ENCODE results near the gene GREB1. TPM values are rescaled to one million over a fixed set of nuclear protein-coding genes. Genes with fewer than 3 reads are reported as not detected.

Gene GREB1
- total RNA-seq, 1 experiment from 2014 or later, result 0.37 TPM

GRCh38 chr2:11589316-11589940 is 55.6 kb downstream of the GREB1 start:
- Histone ChIP-seq H3K4me1 (replicated peaks; ENCODE audit: insufficient read depth) (no peaks in the 10 kb centered on the region), H3K9me3 (ENCODE audit: insufficient read depth, low read depth) (0 out of 2 replicates have a peak, but pooled peaks cover 6% of the 10 kb centered on the region), H3K4me2 (no peak overlapping the region), H3K36me3 (ENCODE audit: low read depth) (no peaks in the 10 kb centered on the region), H3K27me3 (ENCODE audit: insufficient read depth, low read depth) (peaks cover 37% of the 10 kb centered on the region; the same call in 1 of the 2 replicates), H4K20me1 (ENCODE audit: insufficient read depth) (no peaks in the 10 kb centered on the region), H3K4me3 (no peak overlapping the region), H3F3A (ENCODE audit: insufficient read depth, low read depth) (no peaks in the 10 kb centered on the region), H3K9me2 (ENCODE audit: insufficient read depth) (no peaks in the 10 kb centered on the region), H3K79me2 (ENCODE audit: low read depth) (no peaks in the 10 kb centered on the region), H3K27ac (no peak overlapping the region), H2AFZ (no peak overlapping the region)
- no peak for DNase-seq
- ChIA-PET CTCF (no interaction called here), POLR2A (ENCODE audit: unreplicated experiment) (no interaction called here)
- intact Hi-C loops (cut with micrococcal nuclease; ENCODE audit: unreplicated experiment), result no loop called here
- no TSS peak for BruUV-seq (replicated peaks)
- TF ChIP-seq EZH2 (IDR thresholded peaks at IDR 0.05; ENCODE audit: low read depth) (no peak), CTCF (conservative IDR thresholded peaks at IDR 0.05) (peak; percentile 30; the same call in 1 of the 2 replicates)

- intact Hi-C loops (cut with micrococcal nuclease; ENCODE audit: unreplicated experiment), result no loop called here
These were observed 56.3 kb downstream of the GREB1 start for GRCh38 chr2:11590193-11590592.

GRCh38 chr2:11591091-11591490 is 57.2 kb downstream of the GREB1 start:
- ChIA-PET CTCF (interaction anchor here (0.5 kb wide), 1 partner anchor 870 kb away, joined by 5 read pairs; the partner anchor contains the start of gene ATP6V1C2), POLR2A (ENCODE audit: unreplicated experiment) (no interaction called here)
- no peak overlapping the region for H3K4me2 ChIP-seq
- H3K79me2 ChIP-seq (ENCODE audit: low read depth), result no peaks in the 10 kb centered on the region
- no peak for DNase-seq
- H3K4me3 ChIP-seq, result no peak overlapping the region
- no peak overlapping the region for H2AFZ ChIP-seq
- H3F3A ChIP-seq (ENCODE audit: insufficient read depth, low read depth), result no peaks in the 10 kb centered on the region
- no peak overlapping the region for H3K27ac ChIP-seq
- intact Hi-C loops (cut with micrococcal nuclease; ENCODE audit: unreplicated experiment), result no loop called here
- no peaks in the 10 kb centered on the region for H3K4me1 ChIP-seq (replicated peaks; ENCODE audit: insufficient read depth)
- no peaks in the 10 kb centered on the region for H3K9me2 ChIP-seq (ENCODE audit: insufficient read depth)
- no peaks in the 10 kb centered on the region for H4K20me1 ChIP-seq (ENCODE audit: insufficient read depth)
- BruUV-seq (replicated peaks), result no TSS peak
- 0 out of 2 replicates have a peak, but pooled peaks cover 6% of the 10 kb centered on the region for H3K9me3 ChIP-seq (ENCODE audit: insufficient read depth, low read depth)
- H3K27me3 ChIP-seq (ENCODE audit: insufficient read depth, low read depth), result peaks cover 27% of the 10 kb centered on the region; the same call in 1 of the 2 replicates
- H3K36me3 ChIP-seq (ENCODE audit: low read depth), result no peaks in the 10 kb centered on the region
- TF ChIP-seq CTCF (conservative IDR thresholded peaks at IDR 0.05), result no peak
- no peak for TF ChIP-seq EZH2 (IDR thresholded peaks at IDR 0.05; ENCODE audit: low read depth)

More at GRCh38 chr2:11590193-11590592, 56.3 kb downstream of the GREB1 start:
- Histone ChIP-seq H2AFZ (no peak overlapping the region), H3F3A (ENCODE audit: insufficient read depth, low read depth) (no peaks in the 10 kb centered on the region), H4K20me1 (ENCODE audit: insufficient read depth) (no peaks in the 10 kb centered on the region), H3K4me2 (no peak overlapping the region), H3K27me3 (ENCODE audit: insufficient read depth, low read depth) (peaks cover 30% of the 10 kb centered on the region; the same call in 1 of the 2 replicates), H3K9me3 (ENCODE audit: insufficient read depth, low read depth) (0 out of 2 replicates have a peak, but pooled peaks cover 6% of the 10 kb centered on the region), H3K9me2 (ENCODE audit: insufficient read depth) (no peaks in the 10 kb centered on the region), H3K4me1 (replicated peaks; ENCODE audit: insufficient read depth) (no peaks in the 10 kb centered on the region), H3K4me3 (no peak overlapping the region), H3K36me3 (ENCODE audit: low read depth) (no peaks in the 10 kb centered on the region), H3K27ac (no peak overlapping the region), H3K79me2 (ENCODE audit: low read depth) (no peaks in the 10 kb centered on the region)
- no TSS peak for BruUV-seq (replicated peaks)
- CTCF ChIA-PET, result interaction anchor here (0.5 kb wide), 1 partner anchor 869 kb away, joined by 5 read pairs; the partner anchor contains the start of gene ATP6V1C2
- no peak for DNase-seq
- TF ChIP-seq CTCF (conservative IDR thresholded peaks at IDR 0.05) (no peak), EZH2 (IDR thresholded peaks at IDR 0.05; ENCODE audit: low read depth) (no peak)
- POLR2A ChIA-PET (ENCODE audit: unreplicated experiment), result no interaction called here
